Activated CD4-positive, CD25-positive, alpha-beta regulatory T cell (primary cell): ENCODE data around the gene DGKQ.
A peak's percentile ranks its signal among the peaks of the same experiment; 100 is the strongest.
"Not testable (repeated sequence)": the region's sequence is repeated elsewhere in the genome, so short reads cannot be mapped to it uniquely, and the experiment has no call there.

ENCODE experiments used
- DNase-seq, 4 experiments: peaks; one replicate each; lab custom pipeline; 2025; lab: John Stamatoyannopoulos, UW

The DGKQ gene

GRCh38 chr4:993111-994029, 20.0 kb upstream of the DGKQ start, which contains the start of gene SLC26A1:
SLC26A1 (minus strand) TSS chr4:993404; CDS start chr4:991703, 1,701 bp downstream.
- no peak for DNase-seq

- no peak for DNase-seq
These were observed 19.1 kb upstream of the DGKQ start for GRCh38 chr4:992297-993110.

- no peak for DNase-seq
These were observed 18.3 kb upstream of the DGKQ start for GRCh38 chr4:991451-992296.

GRCh38 chr4:990746-991367, 17.5 kb upstream of the DGKQ start:
- no peak for DNase-seq

DNA sequence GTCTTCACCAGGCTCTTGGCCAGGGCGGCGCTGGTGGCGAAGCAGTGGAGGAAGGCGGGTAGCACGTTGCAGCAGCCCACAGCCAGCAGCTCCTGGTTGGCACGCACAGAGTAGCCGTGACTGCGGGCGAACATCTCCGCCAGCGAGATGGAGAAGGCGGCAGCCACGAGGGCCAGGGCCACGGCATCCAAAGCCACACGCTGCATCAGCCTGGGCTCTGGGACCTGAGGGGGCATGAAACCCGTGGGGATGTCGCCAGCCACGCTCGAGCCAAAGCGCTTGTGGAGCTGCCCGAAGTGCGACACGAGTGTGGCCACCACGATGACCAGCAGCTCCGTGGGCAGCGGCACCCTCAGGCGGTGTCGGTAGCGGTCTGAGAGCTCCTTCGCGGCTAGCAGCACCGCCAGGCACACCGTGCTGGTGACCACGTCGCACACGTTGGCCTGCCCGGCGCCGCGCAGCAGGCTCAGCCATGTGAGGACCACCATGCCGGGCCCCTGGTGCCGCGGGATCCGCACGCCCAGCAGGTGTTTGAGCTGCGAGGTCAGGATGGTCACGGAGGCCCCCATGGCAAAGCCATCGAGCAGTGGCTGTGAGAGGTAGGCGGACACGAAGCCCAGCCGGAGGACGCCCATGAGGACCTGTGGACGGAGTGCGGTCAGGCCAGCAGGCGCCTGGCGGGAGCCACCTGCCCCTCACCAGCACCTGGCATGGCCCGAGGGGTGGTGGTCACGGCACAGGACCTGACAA, 16.5 kb upstream of the DGKQ start:
- no peak for DNase-seq

GRCh38 chr4:988726-989721, 15.7 kb upstream of the DGKQ start:
- DNase-seq = no peak

- no peak for DNase-seq
These were observed 14.5 kb upstream of the DGKQ start for GRCh38 chr4:987624-988513.

- peak; percentile 57 to 81 (median 70) for DNase-seq
These were observed 13.7 kb upstream of the DGKQ start, which contains the start of gene IDUA for GRCh38 chr4:986879-987623. IDUA (plus strand) TSS chr4:987044; CDS start chr4:987085, 41 bp downstream.

GRCh38 chr4:986428-986878, 13.1 kb upstream of the DGKQ start:
- DNase-seq = no peak

DNA sequence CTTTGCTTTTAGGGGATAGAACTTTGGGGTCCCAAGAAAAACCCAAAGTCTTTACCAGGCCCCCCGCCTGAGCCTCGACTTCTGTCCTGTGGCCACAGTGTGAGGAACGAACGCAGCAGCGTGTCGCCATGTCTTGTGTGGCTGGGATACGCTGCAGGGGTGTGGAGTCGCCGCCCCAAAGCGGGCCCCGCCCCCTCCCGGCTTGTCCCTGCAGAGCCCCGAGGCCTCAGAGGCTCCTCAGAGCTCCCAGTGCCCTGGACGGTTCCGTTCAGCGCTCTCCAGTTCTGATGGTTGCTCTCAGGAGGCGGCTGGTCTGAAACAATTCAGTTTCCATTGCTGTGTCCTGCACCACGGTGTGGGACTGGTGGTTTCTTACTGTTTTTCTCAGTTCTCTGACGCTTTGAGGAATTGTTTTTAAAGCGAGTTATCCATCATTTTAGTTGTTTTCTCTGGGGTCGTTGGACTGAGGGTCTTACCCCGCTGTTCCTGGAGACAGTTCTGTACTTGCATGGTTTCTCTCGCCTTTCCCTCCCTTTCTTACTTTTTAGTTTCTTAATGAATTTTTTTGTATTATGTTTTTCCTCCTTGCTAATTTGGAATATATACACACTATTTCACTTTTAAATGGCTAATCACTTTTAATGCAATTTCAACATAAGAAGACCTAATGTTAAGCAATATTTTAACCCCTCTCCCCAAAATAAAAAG, 11.9 kb upstream of the DGKQ start:
- peak; percentile 38 to 60 (median 48) for DNase-seq

DNA sequence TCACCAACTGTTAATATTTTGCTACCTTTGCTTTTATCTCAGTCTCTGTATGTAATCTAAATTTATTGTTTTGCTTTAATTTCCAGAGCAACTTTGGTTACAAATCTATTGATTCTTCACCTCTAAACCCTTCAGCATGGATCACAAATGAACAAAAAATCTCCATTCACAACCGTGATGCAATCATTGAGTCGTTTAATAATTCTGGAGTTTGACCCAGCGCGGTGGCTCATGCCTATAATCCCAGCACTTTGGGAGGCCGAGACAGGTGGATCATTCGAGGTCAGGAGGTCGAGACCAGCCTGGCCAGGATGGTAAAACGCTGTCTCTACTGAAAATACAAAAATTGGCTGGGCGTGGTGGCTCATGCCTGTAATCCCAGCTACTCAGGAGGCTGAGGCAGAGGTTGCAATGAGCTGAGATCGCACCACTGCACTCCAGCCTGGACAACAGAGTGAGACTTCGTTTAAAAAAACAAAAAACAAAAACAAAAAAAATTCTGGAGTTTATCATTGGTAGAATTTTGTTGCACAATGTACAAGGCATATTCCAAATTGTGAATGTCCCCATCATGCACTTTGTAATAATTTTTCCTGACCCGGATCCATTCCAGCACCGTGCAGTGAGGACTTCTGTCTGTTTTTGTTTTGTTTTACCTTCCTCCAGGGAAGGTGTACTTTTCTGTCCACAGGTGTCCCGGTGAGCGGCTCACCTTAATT, 11.1 kb upstream of the DGKQ start:
- no peak for DNase-seq

DNA sequence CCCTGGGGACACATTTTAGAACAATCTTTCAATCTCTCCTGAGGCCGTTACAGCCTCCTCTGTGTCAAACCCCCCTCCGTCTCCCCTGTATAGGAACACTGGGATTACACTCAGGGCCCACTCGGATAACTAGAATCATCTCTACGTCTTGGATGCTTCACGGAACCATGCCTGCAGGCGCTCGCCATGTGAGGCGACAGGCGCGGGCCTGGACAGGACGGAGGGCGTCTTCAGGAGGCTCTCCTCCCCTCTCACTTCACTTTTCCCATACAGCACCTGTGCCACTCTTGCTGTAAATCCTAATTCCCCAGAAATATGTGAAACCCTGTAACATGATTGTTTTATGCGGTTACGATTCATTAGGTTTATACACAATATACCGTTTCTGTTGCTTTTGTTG, 9.4 kb upstream of the DGKQ start:
- no peak for DNase-seq

GRCh38 chr4:982291-982690, 8.9 kb upstream of the DGKQ start:
- no peak for DNase-seq

GRCh38 chr4:978957-979701, 5.8 kb upstream of the DGKQ start:
- no peak for DNase-seq

GRCh38 chr4:976016-976415, 2.6 kb upstream of the DGKQ start:
- DNase-seq = not testable (repeated sequence)
